HepG2 (cell line): ENCODE results near the gene PTPRM. TPM values are rescaled to one million over a fixed set of nuclear protein-coding genes. Genes with fewer than 3 reads are reported as not detected.

Experiments
- ATAC-seq: fragments of 200-7000 bp; cut with Tn5 transposase; 3 replicates; pipeline ENCODE4 v1.9.1; 2020; ENCODE audit warnings: mild to moderate bottlenecking, moderate library complexity
- BruUV-seq: library from RNA; stranded (reverse); fragments of 400-500 nt; replicated peaks from 2 replicates; lab custom pipeline; 2021; lab: Mats Ljungman, UMichigan
- CTCF ChIA-PET: fragments of 300-600 bp; formaldehyde crosslinking; extraction: SDS; loops from one replicate; lab custom pipeline; 2021; ENCODE audit warnings: low total read pairs, inconsistent platforms, low intra/inter-chr PET ratio; lab: Yijun Ruan, JAX
- POLR2A ChIA-PET: fragments of 350-600 bp; sonication (Branson Sonifier 250); formaldehyde crosslinking; loops from one replicate; lab custom pipeline; 2020; ENCODE audit warnings: antibody characterized with exemption, inconsistent platforms; lab: Yijun Ruan, JAX
- DNase-seq: peaks from one replicate; pipeline ENCODE4 v3.0.0-alpha.2; 2015; ENCODE audit warnings: low spot score
- FAIRE-seq: peaks from 3 replicates; lab custom pipeline; 2011; peaks lifted over from hg19 to GRCh38; lab: Jason Lieb, UNC
- H2AFZ ChIP-seq: one replicate; pipeline ENCODE4 v1.6.1; 2011; ENCODE audit warnings: low read length, inconsistent platforms
- H3K27ac ChIP-seq: fragments of 300-600 bp; 3 replicates; pipeline ENCODE4 v1.8.0; 2011; ENCODE audit warnings: mixed run types, mild to moderate bottlenecking, mixed read lengths, low read length, inconsistent platforms; ENCODE audit not compliant: insufficient read depth; ENCODE audit errors: extremely low read length
- H3K27me3 ChIP-seq, 2 experiments: fragments of 200-600 bp in 1 of 2; 2 replicates in 1 of 2; 3 replicates in 1 of 2; pipeline versions ENCODE4 v1.6.0 to v1.8.0; 2011; ENCODE audit warnings: low read length in 2 of 2, mild to moderate bottlenecking in 2 of 2, moderate library complexity in 2 of 2, inconsistent platforms in 1 of 2; ENCODE audit not compliant: insufficient read depth in 2 of 2, control insufficient read depth in 1 of 2
- H3K36me3 ChIP-seq, 2 experiments: fragments of 200-600 bp in 1 of 2; replicated peaks in 1 of 2; 2 replicates in 1 of 2; 3 replicates in 1 of 2; pipeline versions ENCODE4 v1.5.1 to v1.8.0; 2011; ENCODE audit warnings: low read length in 2 of 2, inconsistent platforms in 1 of 2; ENCODE audit not compliant: insufficient read depth in 2 of 2, control insufficient read depth in 1 of 2
- H3K4me1 ChIP-seq: 2 replicates; pipeline ENCODE4 v1.5.1; 2012; ENCODE audit warnings: low read length, inconsistent platforms; ENCODE audit not compliant: insufficient read depth
- H3K4me2 ChIP-seq: 2 replicates; pipeline ENCODE4 v1.6.0; 2011; ENCODE audit warnings: low read depth, low read length, inconsistent platforms
- H3K4me3 ChIP-seq, 3 experiments: fragments of 200-600 bp in 1 of 3; sonication (generic), shearing (Covaris generic) in 1 of 3; replicated peaks in 1 of 3; 2 replicates each; pipeline ENCODE4 v1.5.1; 2011 to 2016; ENCODE audit warnings: low read length in 3 of 3, inconsistent platforms in 2 of 3, low read depth in 2 of 3, mild to moderate bottlenecking in 2 of 3, control low read depth in 1 of 3, mixed read lengths in 1 of 3; ENCODE audit not compliant: insufficient read depth in 1 of 3
- H3K79me2 ChIP-seq: one replicate; pipeline ENCODE4 v1.6.1; 2011; ENCODE audit warnings: low read length, inconsistent platforms; ENCODE audit not compliant: insufficient read depth
- H3K9ac ChIP-seq: 2 replicates; pipeline ENCODE4 v1.6.0; 2011; ENCODE audit warnings: mild to moderate bottlenecking, low read depth, low read length, inconsistent platforms; ENCODE audit not compliant: insufficient read depth
- H3K9me3 ChIP-seq: 2 replicates; pipeline ENCODE4 v1.5.1; 2012; ENCODE audit warnings: mild to moderate bottlenecking, low read length
- H4K20me1 ChIP-seq: 2 replicates; pipeline ENCODE4 v1.6.0; 2011; ENCODE audit warnings: inconsistent platforms, mild to moderate bottlenecking, low read length, moderate library complexity; ENCODE audit not compliant: insufficient read depth
- AGO2 ChIP-seq: fragments of 200-400 bp; formaldehyde crosslinking; optimal IDR thresholded peaks from 2 replicates; pipeline ENCODE3; 2017; ENCODE audit warnings: mild to moderate bottlenecking, low read depth, low read length, moderate library complexity
- CBFB ChIP-seq: sonication (generic); formaldehyde crosslinking; IDR thresholded peaks from 2 replicates; pipeline ENCODE4 v1.4.0; 2020; ENCODE audit warnings: missing genetic modification reagents
- FOSL1 ChIP-seq: sonication (generic); formaldehyde crosslinking; IDR thresholded peaks from 2 replicates; pipeline ENCODE4 v1.9.0; 2021; ENCODE audit warnings: missing genetic modification reagents, borderline replicate concordance
- HDAC1 ChIP-seq: sonication (generic); formaldehyde crosslinking; IDR thresholded peaks from 2 replicates; pipeline ENCODE4 v1.5.1; 2020; ENCODE audit warnings: mild to moderate bottlenecking, missing genetic modification reagents
- HOXA3 ChIP-seq: sonication (generic); formaldehyde crosslinking; IDR thresholded peaks from 2 replicates; pipeline ENCODE4 v1.5.0; 2020; ENCODE audit warnings: missing genetic modification reagents
- MLLT10 ChIP-seq: sonication (generic); formaldehyde crosslinking; IDR thresholded peaks from 2 replicates; pipeline ENCODE4 v1.4.0; 2020; ENCODE audit warnings: missing genetic modification reagents
- NRL ChIP-seq: sonication (generic); formaldehyde crosslinking; IDR thresholded peaks from 2 replicates; pipeline ENCODE4 v1.5.0; 2020; ENCODE audit warnings: missing genetic modification reagents, mild to moderate bottlenecking, moderate library complexity, borderline replicate concordance
- PPARG ChIP-seq: conservative IDR thresholded peaks from 2 replicates; pipeline ENCODE4 v1.6.1; 2016; ENCODE audit warnings: missing biosample characterization, missing genetic modification reagents
- ZBTB49 ChIP-seq: sonication (generic); formaldehyde crosslinking; IDR thresholded peaks from 2 replicates; pipeline ENCODE4 v1.4.0; 2020; ENCODE audit warnings: missing genetic modification reagents, borderline replicate concordance
- ZKSCAN8 ChIP-seq: IDR thresholded peaks from 2 replicates; pipeline ENCODE4 v1.6.1; 2016; ENCODE audit warnings: borderline replicate concordance, missing genetic modification reagents, missing compliant biosample characterization
- ZNF607 ChIP-seq: sonication (generic); formaldehyde crosslinking; IDR thresholded peaks from 2 replicates; pipeline ENCODE4 v1.5.1; 2020; ENCODE audit warnings: missing genetic modification reagents, mild to moderate bottlenecking, borderline replicate concordance
- ZNF639 ChIP-seq: conservative IDR thresholded peaks from 2 replicates; pipeline ENCODE4 v1.6.1; 2018; ENCODE audit warnings: missing genetic modification reagents
- ZNF660 ChIP-seq: sonication (generic); formaldehyde crosslinking; IDR thresholded peaks from 2 replicates; pipeline ENCODE4 v1.5.1; 2020; ENCODE audit warnings: mild to moderate bottlenecking, low read depth, missing genetic modification reagents, borderline replicate concordance
- ZNF841 ChIP-seq: sonication (generic); formaldehyde crosslinking; IDR thresholded peaks from 2 replicates; pipeline ENCODE4 v1.8.1; 2023; ENCODE audit warnings: missing genetic modification reagents, borderline replicate concordance
- ZSCAN20 ChIP-seq: sonication (generic); formaldehyde crosslinking; IDR thresholded peaks from 2 replicates; pipeline ENCODE4 v1.4.0; 2020; ENCODE audit warnings: missing genetic modification reagents, mild to moderate bottlenecking, borderline replicate concordance
- WGBS: methylation state at CpG from one replicate; pipeline ENCODE4 v1.1.6; 2017; ENCODE audit warnings: low lambda C conversion rate; 5-methylcytosine and 5-hydroxymethylcytosine counted together
- in situ Hi-C: cut with HindIII; loops from 2 replicates; pipeline ENCODE4 v1.10.0; 2017; ENCODE audit warnings: low pct_unique_long_range_greater_than_20kb; ENCODE audit not compliant: extremely low pct_ligation_motif_present
- intact Hi-C: fragments of 100-400 bp; cut with micrococcal nuclease; formaldehyde crosslinking; loops from one replicate; pipeline ENCODE4 v1.10.0; 2022; ENCODE audit not compliant: unreplicated experiment
- polyA plus RNA-seq, 8 experiments: library from polyadenylated mRNA; depleted of rRNA in 3 of 8; stranded (reverse) in 7 of 8; unstranded in 1 of 8; fragments of >200 nt; fragmentation: Illumina TruSeq in 4 of 8; extraction: Trizol in 4 of 8; gene quantifications; 2 replicates each; pipeline versions ENCODE4 v1.2.1 to v1.2.3, GENCODE V29; 2011 to 2016; ENCODE audit warnings: low read depth in 4 of 8, missing spikeins in 1 of 8, mixed read lengths in 1 of 8; ENCODE audit not compliant: insufficient read depth in 1 of 8
- total RNA-seq, 5 experiments: library from RNA; depleted of rRNA; stranded (reverse); fragments of >200 nt; fragmentation: Illumina TruSeq; extraction: Trizol; gene quantifications; 2 replicates each; pipeline ENCODE4 v1.2.3, GENCODE V29; 2016; ENCODE audit warnings: low read depth in 1 of 5
- TF ChIP-seq, protein P1 (sequence below): sonication (generic); formaldehyde crosslinking; IDR thresholded peaks from 2 replicates; pipeline ENCODE4 v1.4.0; 2020; ENCODE audit warnings: missing genetic modification reagents
- TF ChIP-seq, protein P2 (sequence below): sonication (generic); formaldehyde crosslinking; IDR thresholded peaks from 2 replicates; pipeline ENCODE4 v1.5.0; 2020; ENCODE audit warnings: mild to moderate bottlenecking, missing genetic modification reagents, moderate library complexity

PTPRM gene
- total and polyA plus RNA-seq, 2 of the 13 experiments (the other 11 are each of a cell fraction or from before 2014, with no cell fraction given) = 12.6 to 108 TPM

GRCh38 chr18:7824970-7825369, 257.9 kb downstream of the PTPRM start:
- no peak for ATAC-seq

More at GRCh38 chr18:7824970-7825369, 257.9 kb downstream of the PTPRM start:
- Histone ChIP-seq H3K27ac (no peak overlapping the region), H3K9me3 (no peaks in the 10 kb centered on the region), H2AFZ (no peak overlapping the region), H3K4me3 (no peak overlapping the region), H3K36me3 (no peaks in the 10 kb centered on the region; a peak in 2 of 5 replicates), H3K79me2 (peaks cover 1% of the 10 kb centered on the region), H3K4me2 (no peak overlapping the region), H3K9ac (no peak overlapping the region), H3K4me1 (no peaks in the 10 kb centered on the region), H4K20me1 (no peaks in the 10 kb centered on the region), H3K27me3 (no peaks in the 10 kb centered on the region)
- CTCF ChIA-PET = no interaction called here
- POLR2A ChIA-PET = no interaction called here
- intact Hi-C loops = no loop called here
- in situ Hi-C loops = no loop called here
- no peak for FAIRE-seq
- 93% methylated on average over 5 of the region's 5 CpGs for WGBS
- TF ChIP-seq FOSL1 (no peak), MLLT10 (CRISPR knock-in tag) (no peak), ZNF607 (CRISPR knock-in tag) (no peak), ZNF639 (CRISPR knock-in tag) (no peak), ZKSCAN8 (CRISPR knock-in tag) (no peak), AGO2 (no peak), NRL (CRISPR knock-in tag) (no peak), ZSCAN20 (CRISPR knock-in tag) (no peak), ZNF841 (no peak), CBFB (CRISPR knock-in tag) (no peak), HOXA3 (CRISPR knock-in tag) (no peak), PPARG (CRISPR knock-in tag) (no peak), HDAC1 (no peak), ZNF660 (CRISPR knock-in tag) (no peak), ZBTB49 (CRISPR knock-in tag) (no peak)
- TF ChIP-seq, protein P1, sequence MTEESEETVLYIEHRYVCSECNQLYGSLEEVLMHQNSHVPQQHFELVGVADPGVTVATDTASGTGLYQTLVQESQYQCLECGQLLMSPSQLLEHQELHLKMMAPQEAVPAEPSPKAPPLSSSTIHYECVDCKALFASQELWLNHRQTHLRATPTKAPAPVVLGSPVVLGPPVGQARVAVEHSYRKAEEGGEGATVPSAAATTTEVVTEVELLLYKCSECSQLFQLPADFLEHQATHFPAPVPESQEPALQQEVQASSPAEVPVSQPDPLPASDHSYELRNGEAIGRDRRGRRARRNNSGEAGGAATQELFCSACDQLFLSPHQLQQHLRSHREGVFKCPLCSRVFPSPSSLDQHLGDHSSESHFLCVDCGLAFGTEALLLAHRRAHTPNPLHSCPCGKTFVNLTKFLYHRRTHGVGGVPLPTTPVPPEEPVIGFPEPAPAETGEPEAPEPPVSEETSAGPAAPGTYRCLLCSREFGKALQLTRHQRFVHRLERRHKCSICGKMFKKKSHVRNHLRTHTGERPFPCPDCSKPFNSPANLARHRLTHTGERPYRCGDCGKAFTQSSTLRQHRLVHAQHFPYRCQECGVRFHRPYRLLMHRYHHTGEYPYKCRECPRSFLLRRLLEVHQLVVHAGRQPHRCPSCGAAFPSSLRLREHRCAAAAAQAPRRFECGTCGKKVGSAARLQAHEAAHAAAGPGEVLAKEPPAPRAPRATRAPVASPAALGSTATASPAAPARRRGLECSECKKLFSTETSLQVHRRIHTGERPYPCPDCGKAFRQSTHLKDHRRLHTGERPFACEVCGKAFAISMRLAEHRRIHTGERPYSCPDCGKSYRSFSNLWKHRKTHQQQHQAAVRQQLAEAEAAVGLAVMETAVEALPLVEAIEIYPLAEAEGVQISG (CRISPR knock-in tag) = no peak
- TF ChIP-seq, protein P2, sequence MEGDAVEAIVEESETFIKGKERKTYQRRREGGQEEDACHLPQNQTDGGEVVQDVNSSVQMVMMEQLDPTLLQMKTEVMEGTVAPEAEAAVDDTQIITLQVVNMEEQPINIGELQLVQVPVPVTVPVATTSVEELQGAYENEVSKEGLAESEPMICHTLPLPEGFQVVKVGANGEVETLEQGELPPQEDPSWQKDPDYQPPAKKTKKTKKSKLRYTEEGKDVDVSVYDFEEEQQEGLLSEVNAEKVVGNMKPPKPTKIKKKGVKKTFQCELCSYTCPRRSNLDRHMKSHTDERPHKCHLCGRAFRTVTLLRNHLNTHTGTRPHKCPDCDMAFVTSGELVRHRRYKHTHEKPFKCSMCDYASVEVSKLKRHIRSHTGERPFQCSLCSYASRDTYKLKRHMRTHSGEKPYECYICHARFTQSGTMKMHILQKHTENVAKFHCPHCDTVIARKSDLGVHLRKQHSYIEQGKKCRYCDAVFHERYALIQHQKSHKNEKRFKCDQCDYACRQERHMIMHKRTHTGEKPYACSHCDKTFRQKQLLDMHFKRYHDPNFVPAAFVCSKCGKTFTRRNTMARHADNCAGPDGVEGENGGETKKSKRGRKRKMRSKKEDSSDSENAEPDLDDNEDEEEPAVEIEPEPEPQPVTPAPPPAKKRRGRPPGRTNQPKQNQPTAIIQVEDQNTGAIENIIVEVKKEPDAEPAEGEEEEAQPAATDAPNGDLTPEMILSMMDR (CRISPR knock-in tag) = no peak
- no peak for DNase-seq
- no TSS peak for BruUV-seq
